Measurements from ENCODE around the gene COX7C. TPM values are rescaled to one million over a fixed set of nuclear protein-coding genes. Genes with fewer than 3 reads are reported as not detected.
"Not testable (repeated sequence)": the region's sequence is repeated elsewhere in the genome, so short reads cannot be mapped to it uniquely, and the experiment has no call there.

COX7C gene
- total and polyA plus RNA-seq, 2 donors (not counting 1 experiment from before 2014, with no cell fraction given): 338 to 346 TPM

GRCh38 chr5:86570427-86571083, 47.2 kb upstream of the COX7C start:
- no peak overlapping the region for H3K4me3 ChIP-seq (ENCODE audit: control extremely low read depth in 1 of 5, extremely low read depth in 1 of 5, insufficient read depth in 1 of 5, low read depth in 2 of 5, low read length in 4 of 5)
- WGBS (ENCODE audit: insufficient coverage): 97% methylated on average over 18 of the region's 20 CpGs
- H3K4me2 ChIP-seq (replicated peaks; ENCODE audit: low read depth, low read length, poor library complexity, severe bottlenecking): no peak overlapping the region
- no peaks in the 10 kb centered on the region for H3K79me2 ChIP-seq (ENCODE audit: control insufficient read depth, insufficient read depth, low read length)
- no peaks in the 10 kb centered on the region for H3K36me3 ChIP-seq (replicated peaks in 1 of 2; ENCODE audit: control extremely low read depth in 1 of 2, control insufficient read depth in 1 of 2, extremely low read depth in 1 of 2, insufficient read depth in 2 of 2, low read length in 1 of 2)
- H3K27me3 ChIP-seq (replicated peaks in 1 of 4; ENCODE audit: control extremely low read depth in 1 of 4, control insufficient read depth in 3 of 4, insufficient read depth in 4 of 4, low read length in 3 of 4): no peaks in the 10 kb centered on the region
- ChIA-PET POLR2A (no interaction called here), CTCF (no interaction called here)
- no peak for DNase-seq
- H3K27ac ChIP-seq (ENCODE audit: low read length in 2 of 2): no peak overlapping the region
- Mint-ChIP-seq H3K4me3 (no peak overlapping the region), H3K9me3 (ENCODE audit: insufficient read depth) (no peaks in the 10 kb centered on the region), H3K27me3 (no peaks in the 10 kb centered on the region), H3K27ac (no peak overlapping the region), H3K4me1 (no peaks in the 10 kb centered on the region)
- H3K9ac ChIP-seq (ENCODE audit: low read length): no peak overlapping the region
- H2AFZ ChIP-seq (ENCODE audit: insufficient read depth, low read depth, low read length, poor library complexity, severe bottlenecking): no peak overlapping the region
- TF ChIP-seq CTCF (IDR thresholded peaks at IDR 0.05): no peak
- no peak for TF ChIP-seq EZH2 (IDR thresholded peaks at IDR 0.05; ENCODE audit: borderline replicate concordance, insufficient read depth, low read depth, low read length, poor library complexity, severe bottlenecking)
- intact Hi-C loops (cut with micrococcal nuclease): no loop called here
- H3K4me1 ChIP-seq (ENCODE audit: control insufficient read depth in 2 of 2, insufficient read depth in 2 of 2, low read length in 2 of 2): no peaks in the 10 kb centered on the region
- no peak for ATAC-seq (ENCODE audit: low read depth)
- H3K9me3 ChIP-seq (ENCODE audit: control extremely low read depth in 1 of 3, control insufficient read depth in 2 of 3, insufficient read depth in 1 of 3, low read length in 2 of 3): peaks cover 0 to 3% (median 0%) of the 10 kb centered on the region in 3 donors
- no peaks in the 10 kb centered on the region for H4K20me1 ChIP-seq (ENCODE audit: control insufficient read depth, insufficient read depth, low read length, poor library complexity, severe bottlenecking)

GRCh38 chr5:86571109-86571508, 46.6 kb upstream of the COX7C start:
- H3K4me2 ChIP-seq (replicated peaks; ENCODE audit: low read depth, low read length, poor library complexity, severe bottlenecking); H2AFZ ChIP-seq (ENCODE audit: insufficient read depth, low read depth, low read length, poor library complexity, severe bottlenecking): not testable (repeated sequence)
- WGBS (ENCODE audit: insufficient coverage): 97% methylated on average over 6 of the region's 12 CpGs

More at GRCh38 chr5:86571109-86571508, 46.6 kb upstream of the COX7C start:
- H4K20me1 ChIP-seq (ENCODE audit: control insufficient read depth, insufficient read depth, low read length, poor library complexity, severe bottlenecking); H3K27ac ChIP-seq (ENCODE audit: low read length in 2 of 2); H3K9me3 ChIP-seq (ENCODE audit: control extremely low read depth in 1 of 3, control insufficient read depth in 2 of 3, insufficient read depth in 1 of 3, low read length in 2 of 3); CTCF ChIA-PET; H3K4me1 Mint-ChIP-seq; ATAC-seq (ENCODE audit: low read depth); H3K27me3 Mint-ChIP-seq; H3K4me3 Mint-ChIP-seq; intact Hi-C loops (cut with micrococcal nuclease); H3K9me3 Mint-ChIP-seq (ENCODE audit: insufficient read depth); H3K9ac ChIP-seq (ENCODE audit: low read length); H3K79me2 ChIP-seq (ENCODE audit: control insufficient read depth, insufficient read depth, low read length); DNase-seq; H3K36me3 ChIP-seq (replicated peaks in 1 of 2; ENCODE audit: control extremely low read depth in 1 of 2, control insufficient read depth in 1 of 2, extremely low read depth in 1 of 2, insufficient read depth in 2 of 2, low read length in 1 of 2); POLR2A ChIA-PET; H3K4me1 ChIP-seq (ENCODE audit: control insufficient read depth in 2 of 2, insufficient read depth in 2 of 2, low read length in 2 of 2); H3K4me3 ChIP-seq (ENCODE audit: control extremely low read depth in 1 of 5, extremely low read depth in 1 of 5, insufficient read depth in 1 of 5, low read depth in 2 of 5, low read length in 4 of 5); H3K27me3 ChIP-seq (replicated peaks in 1 of 4; ENCODE audit: control extremely low read depth in 1 of 4, control insufficient read depth in 3 of 4, insufficient read depth in 4 of 4, low read length in 3 of 4); H3K27ac Mint-ChIP-seq: not testable (repeated sequence)
